C4-2B (cell line): Measurements from ENCODE around the gene L3MBTL4.

ENCODE experiments used
- ZFX ChIP-seq: fragments of 450-650 bp; IDR thresholded peaks from 2 replicates; pipeline ENCODE4 v1.6.1; 2017
- TF ChIP-seq, protein P1 (sequence below): fragments of 450-650 bp; conservative IDR thresholded peaks from 2 replicates; pipeline ENCODE4 v1.5.1; 2017; ENCODE audit warnings: mild to moderate bottlenecking

DNA sequence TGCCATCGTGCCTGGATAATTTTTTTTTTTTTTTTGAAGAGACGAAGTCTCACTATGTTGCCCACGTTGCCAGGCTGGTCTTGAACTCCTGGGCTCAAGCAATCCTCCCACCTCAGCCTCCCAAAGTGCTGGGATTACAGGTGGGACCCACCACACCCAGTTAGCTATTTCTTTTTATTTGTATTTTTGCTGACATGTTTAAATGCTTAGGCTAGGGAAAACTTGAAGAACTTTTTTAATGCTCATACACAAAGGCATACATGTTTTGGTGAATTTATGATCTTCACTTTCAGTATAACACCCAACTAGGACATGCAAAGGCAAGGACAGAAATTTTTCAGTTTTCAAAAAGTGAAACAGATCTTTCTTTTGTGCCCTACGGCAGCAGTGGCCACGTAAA, 9.9 kb downstream of the L3MBTL4 start:
- TF ChIP-seq, protein P1, sequence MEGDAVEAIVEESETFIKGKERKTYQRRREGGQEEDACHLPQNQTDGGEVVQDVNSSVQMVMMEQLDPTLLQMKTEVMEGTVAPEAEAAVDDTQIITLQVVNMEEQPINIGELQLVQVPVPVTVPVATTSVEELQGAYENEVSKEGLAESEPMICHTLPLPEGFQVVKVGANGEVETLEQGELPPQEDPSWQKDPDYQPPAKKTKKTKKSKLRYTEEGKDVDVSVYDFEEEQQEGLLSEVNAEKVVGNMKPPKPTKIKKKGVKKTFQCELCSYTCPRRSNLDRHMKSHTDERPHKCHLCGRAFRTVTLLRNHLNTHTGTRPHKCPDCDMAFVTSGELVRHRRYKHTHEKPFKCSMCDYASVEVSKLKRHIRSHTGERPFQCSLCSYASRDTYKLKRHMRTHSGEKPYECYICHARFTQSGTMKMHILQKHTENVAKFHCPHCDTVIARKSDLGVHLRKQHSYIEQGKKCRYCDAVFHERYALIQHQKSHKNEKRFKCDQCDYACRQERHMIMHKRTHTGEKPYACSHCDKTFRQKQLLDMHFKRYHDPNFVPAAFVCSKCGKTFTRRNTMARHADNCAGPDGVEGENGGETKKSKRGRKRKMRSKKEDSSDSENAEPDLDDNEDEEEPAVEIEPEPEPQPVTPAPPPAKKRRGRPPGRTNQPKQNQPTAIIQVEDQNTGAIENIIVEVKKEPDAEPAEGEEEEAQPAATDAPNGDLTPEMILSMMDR, result no peak
- no peak for TF ChIP-seq ZFX
